Naive thymus-derived CD4-positive, alpha-beta T cell (primary cell): Measurements from ENCODE around the gene MRPS18A. TPM values are rescaled to one million over a fixed set of nuclear protein-coding genes. Genes with fewer than 3 reads are reported as not detected.

Experiments
- ATAC-seq: fragments of 150-1000 bp; cut with Tn5 transposase; 2 replicates; pipeline ENCODE4 v1.10.0; 2021; ENCODE audit warnings: mild to moderate bottlenecking, moderate library complexity
- CTCF ChIA-PET: fragments of 350-600 bp; sonication (Branson Sonifier 250); formaldehyde crosslinking; loops from one replicate; lab custom pipeline; 2021; ENCODE audit warnings: antibody characterized with exemption; lab: Charles Lee
- POLR2A ChIA-PET: fragments of 350-600 bp; sonication (Branson Sonifier 250); formaldehyde crosslinking; loops from one replicate; lab custom pipeline; 2021; ENCODE audit warnings: antibody characterized with exemption, inconsistent platforms; lab: Charles Lee
- DNase-seq, 9 donors: peaks; one replicate each; pipeline versions ENCODE4 v3.0.0 to v3.0.0-alpha.2; 2020 to 2022; ENCODE audit warnings: mixed read lengths in 1 of 9
- H3K27ac ChIP-seq: one replicate; pipeline ENCODE4 v1.7.0; 2013; ENCODE audit warnings: mild to moderate bottlenecking, low read depth, low read length, moderate library complexity
- H3K27me3 ChIP-seq, 2 donors: one replicate each; pipeline ENCODE4 v1.7.0; 2013; ENCODE audit warnings: low read length in 2 of 2, mild to moderate bottlenecking in 2 of 2, moderate library complexity in 2 of 2; ENCODE audit not compliant: control insufficient read depth in 2 of 2, insufficient read depth in 2 of 2
- H3K36me3 ChIP-seq, 3 experiments: 1 replicate in 2 of 3; 2 replicates in 1 of 3; pipeline ENCODE4 v1.7.0; 2013; ENCODE audit warnings: low read length in 3 of 3, mild to moderate bottlenecking in 3 of 3, moderate library complexity in 1 of 3; ENCODE audit not compliant: insufficient read depth in 3 of 3, control insufficient read depth in 2 of 3
- H3K4me1 ChIP-seq, 2 donors: one replicate each; pipeline ENCODE4 v1.7.0; 2013; ENCODE audit warnings: low read length in 2 of 2, mild to moderate bottlenecking in 2 of 2, moderate library complexity in 1 of 2; ENCODE audit not compliant: control insufficient read depth in 2 of 2, insufficient read depth in 2 of 2
- H3K4me3 ChIP-seq: 2 replicates; pipeline ENCODE4 v1.7.0; 2013; ENCODE audit warnings: mild to moderate bottlenecking, low read length
- H3K9me3 ChIP-seq, 3 experiments: 1 replicate in 2 of 3; 2 replicates in 1 of 3; pipeline ENCODE4 v1.7.0; 2013; ENCODE audit warnings: low read length in 3 of 3; ENCODE audit not compliant: control insufficient read depth in 2 of 3
- H3K27ac Mint-ChIP-seq, 9 donors: one replicate each; pipeline ENCODE4 v1.8.0; 2020 to 2022; ENCODE audit warnings: mixed read lengths in 9 of 9, mild to moderate bottlenecking in 8 of 9, moderate library complexity in 5 of 9, inconsistent platforms in 2 of 9
- H3K27me3 Mint-ChIP-seq, 5 donors: one replicate each; pipeline ENCODE4 v1.8.0; 2021 to 2022; ENCODE audit warnings: mixed read lengths in 5 of 5, mild to moderate bottlenecking in 1 of 5
- H3K36me3 Mint-ChIP-seq, 5 donors: one replicate each; pipeline ENCODE4 v1.8.0; 2020 to 2022; ENCODE audit warnings: mixed read lengths in 5 of 5, mild to moderate bottlenecking in 3 of 5, inconsistent platforms in 1 of 5
- H3K4me1 Mint-ChIP-seq, 7 donors: one replicate each; pipeline ENCODE4 v1.8.0; 2020 to 2022; ENCODE audit warnings: mixed read lengths in 7 of 7, mild to moderate bottlenecking in 3 of 7, inconsistent platforms in 1 of 7
- H3K4me3 Mint-ChIP-seq, 10 donors: one replicate each; pipeline ENCODE4 v1.8.0; 2020 to 2022; ENCODE audit warnings: mild to moderate bottlenecking in 10 of 10, mixed read lengths in 10 of 10, moderate library complexity in 6 of 10, inconsistent platforms in 2 of 10
- H3K9me3 Mint-ChIP-seq, 11 donors: one replicate each; pipeline ENCODE4 v1.8.0; 2020 to 2022; ENCODE audit warnings: mixed read lengths in 11 of 11, mild to moderate bottlenecking in 4 of 11, inconsistent platforms in 1 of 11, moderate library complexity in 1 of 11
- intact Hi-C, 2 donors: fragments of 100-400 bp; cut with micrococcal nuclease; formaldehyde crosslinking; loops; one replicate each; pipeline ENCODE4 v1.15.1; 2023
- polyA plus RNA-seq, 2 donors: library from polyadenylated mRNA; unstranded; fragments of 300-500 nt; fragmentation: Illumina TruSeq; gene quantifications; one replicate each; pipeline ENCODE4 v1.2.3, GENCODE V29; 2021
- total RNA-seq, 6 experiments: library from RNA in 5 of 6; stranded (reverse) in 5 of 6; gene quantifications; 1 replicate in 5 of 6; 2 replicates in 1 of 6; pipeline ENCODE4 v1.2.3 and lab custom pipeline; 2021 to 2026

The MRPS18A gene
- total and polyA plus RNA-seq, 7 experiments from 2014 or later: 20.9 to 68.4 (median 33.6) TPM

GRCh38 chr6:43671011-43671800 is 16.4 kb downstream of the MRPS18A start:
- H3K4me3 Mint-ChIP-seq: no peak overlapping the region
- peaks cover 0 to 28% (median 0%) of the 10 kb centered on the region in 5 donors for H3K36me3 Mint-ChIP-seq
- DNase-seq (no peak), ATAC-seq (no peak)
- Histone ChIP-seq H3K4me3 (no peak overlapping the region), H3K9me3 (no peaks in the 10 kb centered on the region), H3K27ac (no peak overlapping the region), H3K4me1 (peaks cover 8 to 9% of the 10 kb centered on the region in 2 donors), H3K36me3 (peaks cover 0 to 62% (median 4%) of the 10 kb centered on the region in 3 experiments), H3K27me3 (no peaks in the 10 kb centered on the region)
- peak overlapping the region in 3 of 9 donors; percentile 52 to 85 (median 85) for H3K27ac Mint-ChIP-seq
- POLR2A ChIA-PET: no interaction called here
- no peaks in the 10 kb centered on the region for H3K9me3 Mint-ChIP-seq
- intact Hi-C loops: no loop called here
- CTCF ChIA-PET: interaction anchor here (0.6 to 1.5 kb wide), 2 partner anchors 53 to 1142 kb away, joined by 3 to 4 read pairs; no protein-coding TSS in a partner anchor
- peaks cover 14 to 41% (median 18%) of the 10 kb centered on the region in 7 donors for H3K4me1 Mint-ChIP-seq
- no peaks in the 10 kb centered on the region for H3K27me3 Mint-ChIP-seq

- H3K36me3 ChIP-seq: peaks cover 0 to 56% (median 4%) of the 10 kb centered on the region in 3 experiments
- CTCF ChIA-PET: interaction anchor here (1.5 to 4.8 kb wide), 2 partner anchors 54 to 409 kb away, joined by 3 to 28 read pairs; no protein-coding TSS in a partner anchor
- intact Hi-C loops: loop anchor here in 1 of 2 donors (1.0 kb wide), 1 partner anchor 17 kb away; the partner anchor contains the start of gene MRPS18A
Observed at GRCh38 chr6:43670623-43670986, 17.0 kb downstream of the MRPS18A start.

GRCh38 chr6:43669922-43670622 is 17.5 kb downstream of the MRPS18A start:
- H3K9me3 ChIP-seq: no peaks in the 10 kb centered on the region
- intact Hi-C loops: loop anchor here (1.0 to 5.0 kb wide), 3 partner anchors 17 to 667 kb away; partner anchors contain the start of gene MRPS18A (in 1 of the 2)
- H3K36me3 Mint-ChIP-seq: peaks cover 0 to 18% (median 0%) of the 10 kb centered on the region in 5 donors
- CTCF ChIA-PET: interaction anchor here (1.5 to 4.8 kb wide), 3 partner anchors 18 to 410 kb away, joined by 3 to 28 read pairs (median 10); partner anchors contain the start of gene MRPS18A
- POLR2A ChIA-PET: interaction anchor here (0.6 kb wide), 1 partner anchor 442 kb away, joined by 3 read pairs; no protein-coding TSS in a partner anchor
- H3K27ac ChIP-seq: no peak overlapping the region
- H3K9me3 Mint-ChIP-seq: no peaks in the 10 kb centered on the region
- no peaks in the 10 kb centered on the region for H3K27me3 Mint-ChIP-seq
- peaks cover 8 to 9% of the 10 kb centered on the region in 2 donors for H3K4me1 ChIP-seq
- no peaks in the 10 kb centered on the region for H3K27me3 ChIP-seq
- H3K4me3 ChIP-seq: no peak overlapping the region
- peak overlapping the region in 4 of 9 donors; percentile 36 to 85 (median 54) for H3K27ac Mint-ChIP-seq
- DNase-seq (peak in 1 of 9 donors; percentile 44), ATAC-seq (no peak)
- peaks cover 0 to 51% (median 0%) of the 10 kb centered on the region in 3 experiments for H3K36me3 ChIP-seq
- H3K4me3 Mint-ChIP-seq: peak overlapping the region in 1 of 10 donors; percentile 44
- peaks cover 14 to 41% (median 18%) of the 10 kb centered on the region in 7 donors for H3K4me1 Mint-ChIP-seq

More at GRCh38 chr6:43670623-43670986, 17.0 kb downstream of the MRPS18A start:
- H3K4me1 ChIP-seq: peaks cover 8 to 9% of the 10 kb centered on the region in 2 donors
- H3K4me1 Mint-ChIP-seq: peaks cover 14 to 41% (median 18%) of the 10 kb centered on the region in 7 donors
- H3K36me3 Mint-ChIP-seq: peaks cover 0 to 22% (median 0%) of the 10 kb centered on the region in 5 donors
- no peaks in the 10 kb centered on the region for H3K27me3 ChIP-seq
- H3K27ac Mint-ChIP-seq: peak overlapping the region in 3 of 9 donors; percentile 52 to 85 (median 85)
- no peak overlapping the region for H3K4me3 Mint-ChIP-seq
- H3K27ac ChIP-seq: no peak overlapping the region
- H3K9me3 ChIP-seq: no peaks in the 10 kb centered on the region
- DNase-seq (no peak), ATAC-seq (no peak)
- H3K9me3 Mint-ChIP-seq: no peaks in the 10 kb centered on the region
- H3K27me3 Mint-ChIP-seq: no peaks in the 10 kb centered on the region
- POLR2A ChIA-PET: no interaction called here
- no peak overlapping the region for H3K4me3 ChIP-seq

GRCh38 chr6:43669050-43669921 is 18.3 kb downstream of the MRPS18A start:
- no peak overlapping the region for H3K4me3 ChIP-seq
- POLR2A ChIA-PET: interaction anchor here (0.6 kb wide), 1 partner anchor 442 kb away, joined by 3 read pairs; no protein-coding TSS in a partner anchor
- Mint-ChIP-seq H3K9me3 (no peaks in the 10 kb centered on the region), H3K27me3 (no peaks in the 10 kb centered on the region), H3K36me3 (peaks cover 0 to 13% (median 0%) of the 10 kb centered on the region in 5 donors), H3K4me1 (peaks cover 14 to 41% (median 18%) of the 10 kb centered on the region in 7 donors), H3K27ac (peak overlapping the region in 4 of 9 donors; percentile 18 to 72 (median 60)), H3K4me3 (peak overlapping the region in 1 of 10 donors; percentile 44)
- intact Hi-C loops: loop anchor here (5.0 kb wide), 2 partner anchors 88 to 668 kb away; no protein-coding TSS in a partner anchor
- ATAC-seq: no peak
- H3K9me3 ChIP-seq: no peaks in the 10 kb centered on the region
- H3K27ac ChIP-seq: no peak overlapping the region
- H3K4me1 ChIP-seq: peaks cover 8 to 9% of the 10 kb centered on the region in 2 donors
- CTCF ChIA-PET: interaction anchor here (1.5 to 4.8 kb wide), 3 partner anchors 19 to 411 kb away, joined by 3 to 28 read pairs (median 10); partner anchors contain the start of gene MRPS18A
- peaks cover 0 to 43% (median 0%) of the 10 kb centered on the region in 3 experiments for H3K36me3 ChIP-seq
- H3K27me3 ChIP-seq: no peaks in the 10 kb centered on the region
- no peak for DNase-seq

GRCh38 chr6:43668151-43669028 is 19.2 kb downstream of the MRPS18A start:
- Histone ChIP-seq H3K27ac (peak overlapping the region; percentile 10), H3K27me3 (no peaks in the 10 kb centered on the region), H3K36me3 (peaks cover 0 to 34% (median 0%) of the 10 kb centered on the region in 3 experiments), H3K4me1 (peaks cover 8 to 9% of the 10 kb centered on the region in 2 donors), H3K9me3 (no peaks in the 10 kb centered on the region), H3K4me3 (no peak overlapping the region)
- Mint-ChIP-seq H3K4me3 (peak overlapping the region in 7 of 10 donors; percentile 13 to 76 (median 38)), H3K4me1 (peaks cover 14 to 41% (median 18%) of the 10 kb centered on the region in 7 donors), H3K9me3 (no peaks in the 10 kb centered on the region), H3K36me3 (peaks cover 0 to 10% (median 0%) of the 10 kb centered on the region in 5 donors), H3K27me3 (no peaks in the 10 kb centered on the region), H3K27ac (peak overlapping the region in 8 of 9 donors; percentile 43 to 87 (median 68))
- intact Hi-C loops: loop anchor here (5.0 kb wide), 2 partner anchors 89 to 669 kb away; no protein-coding TSS in a partner anchor
- POLR2A ChIA-PET: no interaction called here
- ATAC-seq (peak; percentile 77), DNase-seq (peak in 8 of 9 donors; percentile 23 to 45 (median 30))
- CTCF ChIA-PET: interaction anchor here (0.8 to 4.8 kb wide), 8 partner anchors 12 to 412 kb away, joined by 3 to 28 read pairs (median 4); partner anchors contain the start of genes GTPBP2 and MRPS18A
